HG02642 (cell line): ENCODE measurements around the gene TTC3.
"Not testable (repeated sequence)": the region's sequence is repeated elsewhere in the genome, so short reads cannot be mapped to it uniquely, and the experiment has no call there.

Experiments
- ATAC-seq: cut with Tn5 transposase; IDR thresholded peaks from one replicate; pipeline ENCODE4 v1.9.1; 2021; ENCODE audit warnings: mild to moderate bottlenecking; ENCODE audit not compliant: unreplicated experiment, poor library complexity

The TTC3 gene

GRCh38 chr21:37088186-37088735 lies 15.2 kb downstream of the TTC3 start:
- ATAC-seq: no peak

DNA sequence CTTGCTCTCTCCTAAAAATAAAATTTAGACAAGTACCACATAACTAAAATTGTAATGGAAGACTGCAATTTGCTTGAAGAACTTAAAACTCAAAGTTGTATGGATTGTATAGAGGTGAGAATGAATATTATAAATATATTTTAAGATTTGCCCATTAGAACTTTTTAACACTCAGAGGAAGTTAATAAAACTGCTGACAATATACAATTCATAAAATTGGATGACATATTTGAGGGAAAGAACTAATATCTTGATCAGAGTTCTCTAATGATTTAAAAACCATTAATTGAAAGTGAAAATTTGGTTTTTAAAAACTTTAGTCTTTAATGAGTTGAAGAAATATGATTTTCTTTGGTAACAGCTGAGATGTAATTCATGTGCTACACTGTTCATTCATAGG lies 20.9 kb downstream of the TTC3 start:
- no peak for ATAC-seq

- no peak for ATAC-seq
These were observed 22.8 kb downstream of the TTC3 start for GRCh38 chr21:37095821-37096220.

DNA sequence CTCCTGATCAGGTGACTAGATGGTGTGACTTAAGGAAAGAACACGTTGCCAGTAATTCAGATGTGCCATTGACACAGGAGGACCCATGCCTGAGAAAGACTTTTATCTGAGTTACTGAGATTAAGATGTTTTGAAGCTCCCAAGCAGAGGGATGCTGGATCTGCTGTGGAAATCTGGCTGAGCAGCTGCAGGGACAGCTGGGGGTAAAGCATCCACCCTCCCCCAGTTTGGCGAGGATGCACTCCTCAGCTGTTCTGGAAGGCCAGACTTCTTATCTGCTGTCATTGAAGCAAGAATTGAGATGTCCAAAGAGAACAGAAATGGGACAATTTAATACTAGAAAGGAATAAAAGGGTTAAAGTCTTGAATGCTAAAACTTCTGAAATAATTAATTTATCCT lies 25.7 kb downstream of the TTC3 start:
- no peak for ATAC-seq

DNA sequence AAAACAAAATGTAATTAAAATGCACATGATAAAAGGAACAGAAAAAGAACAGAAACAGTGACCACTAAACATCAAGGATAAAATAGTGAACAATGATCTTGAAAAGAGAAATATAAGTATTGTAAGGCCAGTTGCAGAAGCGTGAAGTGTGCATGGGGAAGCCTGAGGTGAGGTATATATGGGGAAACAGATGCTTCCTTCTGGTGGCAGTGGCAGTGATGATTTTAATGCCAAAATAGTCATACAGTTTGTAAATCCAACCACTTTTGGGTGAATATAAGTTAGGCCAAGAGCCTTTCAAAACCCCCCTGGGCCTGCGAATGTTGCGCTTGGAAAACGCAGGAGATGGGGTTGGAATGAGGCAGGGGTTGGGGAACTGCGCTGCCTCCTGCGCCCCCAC lies 27.3 kb downstream of the TTC3 start:
- no peak for ATAC-seq

DNA sequence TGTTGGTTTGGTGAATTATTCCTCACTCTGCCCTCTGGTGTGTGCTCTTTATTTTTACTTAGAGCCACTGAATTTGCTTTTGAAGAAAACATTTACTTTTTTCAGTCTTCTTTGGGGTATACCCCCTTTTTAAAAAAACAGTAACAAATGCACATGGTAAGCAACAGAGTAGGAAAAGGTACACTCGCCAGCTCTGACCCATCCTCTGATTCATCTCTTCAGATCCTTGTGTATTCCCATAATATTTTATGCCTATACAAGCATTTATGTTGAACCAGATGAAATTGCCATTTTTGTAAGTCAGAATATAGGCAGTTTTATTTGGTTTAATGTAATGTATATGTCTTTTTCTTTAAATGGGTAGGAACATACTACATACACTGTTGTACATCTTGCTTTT lies 28.3 kb downstream of the TTC3 start:
- ATAC-seq: no peak

DNA sequence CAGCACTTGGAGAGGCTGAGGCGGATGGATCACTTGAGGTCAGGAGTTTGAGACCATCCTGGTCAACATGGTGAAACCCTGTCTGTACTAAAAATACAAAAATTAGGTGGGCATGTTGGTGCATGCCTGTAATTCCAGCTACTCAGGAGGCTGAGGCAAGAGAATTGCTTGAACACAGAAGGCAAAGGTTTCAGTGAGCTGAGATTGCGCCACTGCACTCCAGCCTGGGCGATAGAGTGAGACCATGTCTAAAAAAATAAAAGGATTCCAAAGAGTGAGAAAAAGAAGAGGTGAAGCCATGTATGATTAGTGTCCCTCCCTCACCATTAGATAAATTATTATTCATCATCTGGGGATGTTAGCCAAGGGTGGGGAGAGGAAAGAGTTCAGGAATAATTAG lies 29.7 kb downstream of the TTC3 start:
- ATAC-seq: not testable (repeated sequence)

DNA sequence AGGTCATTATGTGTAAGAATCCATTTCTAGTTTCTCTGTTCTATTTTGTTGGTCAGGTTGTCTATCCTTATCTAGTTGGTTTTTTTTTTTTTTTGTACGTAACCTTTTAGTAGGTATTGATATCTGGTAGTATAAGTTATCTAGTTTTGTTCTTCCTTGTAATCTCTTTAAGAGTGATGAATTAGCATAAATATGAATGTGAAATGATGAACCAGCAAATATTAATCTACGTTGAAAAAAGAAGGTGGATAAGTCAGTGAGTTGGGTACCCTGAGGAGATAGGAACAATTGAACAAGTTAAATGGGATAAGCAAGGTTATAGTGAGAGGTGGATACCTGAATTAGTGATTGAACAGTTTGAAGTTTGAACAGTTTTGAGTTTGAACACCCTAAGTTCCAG lies 33.9 kb downstream of the TTC3 start:
- no peak for ATAC-seq

DNA sequence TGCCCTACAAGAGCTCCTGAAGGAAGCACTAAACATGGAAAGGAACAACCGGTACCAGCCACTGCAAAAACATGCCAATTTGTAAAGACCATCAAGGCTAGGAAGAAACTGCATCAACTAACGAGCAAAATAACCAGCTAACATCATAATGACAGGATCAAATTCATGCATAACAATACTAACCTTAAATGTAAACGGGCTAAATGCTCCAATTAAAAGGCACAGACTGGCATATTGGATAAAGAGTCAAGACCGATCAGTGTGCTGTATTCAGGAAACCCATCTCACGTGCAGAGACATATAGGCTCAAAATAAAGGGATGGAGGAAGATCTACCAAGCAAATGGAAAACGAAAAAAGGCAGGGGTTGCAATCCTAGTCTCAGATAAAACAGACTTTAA lies 38.0 kb downstream of the TTC3 start:
- ATAC-seq: not testable (repeated sequence)

DNA sequence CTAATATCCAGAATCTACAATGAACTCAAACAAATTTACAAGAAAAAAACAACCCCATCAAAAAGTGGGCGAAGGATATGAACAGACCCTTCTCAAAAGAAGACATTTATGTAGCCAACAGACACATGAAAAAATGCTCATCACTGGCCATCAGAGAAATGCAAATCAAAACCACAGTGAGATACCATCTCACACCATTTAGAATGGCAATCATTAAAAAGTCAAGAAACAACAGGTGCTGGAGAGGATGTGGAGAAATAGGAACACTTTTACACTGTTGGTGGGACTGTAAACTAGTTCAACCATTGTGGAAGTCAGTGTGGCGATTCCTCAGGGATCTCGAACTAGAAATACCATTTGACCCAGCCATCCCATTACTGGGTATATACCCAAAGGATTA lies 41.2 kb downstream of the TTC3 start:
- ATAC-seq: not testable (repeated sequence)

- not testable (repeated sequence) for ATAC-seq
These were observed 43.4 kb downstream of the TTC3 start for GRCh38 chr21:37116459-37116858.

- ATAC-seq: no peak
These were observed 44.1 kb downstream of the TTC3 start for GRCh38 chr21:37117204-37117603.

DNA sequence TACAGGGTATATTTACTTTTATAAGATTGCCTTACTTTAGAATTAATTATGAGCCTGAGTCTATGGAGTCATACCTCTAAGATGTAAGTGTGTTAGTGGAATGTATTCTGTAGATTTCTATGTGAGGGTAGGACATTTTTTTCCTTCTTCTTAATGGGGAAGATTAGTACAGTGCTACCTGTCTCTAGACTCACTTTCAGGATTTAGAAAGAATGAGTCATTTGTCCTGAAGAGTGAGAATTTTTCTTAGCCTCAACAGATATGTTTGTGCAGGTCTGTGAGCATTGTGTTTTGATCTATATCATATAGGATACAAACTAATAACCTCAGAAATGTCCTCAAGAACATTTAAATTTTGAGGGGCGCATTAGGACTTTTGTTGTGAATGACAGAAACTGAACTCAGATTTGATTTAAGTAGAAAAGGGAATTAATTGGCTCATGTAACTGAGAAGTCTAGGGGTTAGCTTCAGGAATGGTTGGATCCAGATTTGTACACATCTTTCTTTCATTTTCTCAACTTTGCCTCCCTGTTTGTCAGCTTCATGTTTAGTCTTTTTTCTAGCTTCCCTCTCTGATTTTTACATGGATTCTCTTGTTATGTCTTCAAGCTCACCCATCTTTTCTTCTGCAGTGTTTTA lies 45.3 kb downstream of the TTC3 start:
- ATAC-seq: no peak

GRCh38 chr21:37119421-37120218 lies 46.6 kb downstream of the TTC3 start:
- no peak for ATAC-seq

DNA sequence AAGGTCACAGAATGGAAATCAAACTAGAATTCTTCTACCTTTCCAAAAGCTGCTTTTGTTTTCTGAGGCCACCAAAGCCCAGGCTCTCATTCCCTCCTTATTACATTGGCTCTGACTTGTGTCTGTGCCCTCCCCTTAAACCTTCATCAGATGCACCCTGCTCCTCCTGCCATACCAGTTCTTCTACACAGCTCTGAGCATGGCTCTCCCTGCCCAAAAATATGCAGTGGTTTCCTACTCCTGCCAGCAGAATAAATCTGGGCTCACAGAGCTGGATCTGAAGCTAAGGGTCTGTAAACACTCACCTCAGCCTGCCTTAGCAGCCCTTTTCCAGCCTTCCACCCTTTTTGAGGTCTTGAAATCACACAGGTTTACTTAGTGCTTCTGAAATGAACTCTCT lies 55.0 kb downstream of the TTC3 start:
- ATAC-seq: no peak

GRCh38 chr21:37130971-37131370 lies 57.9 kb downstream of the TTC3 start:
- ATAC-seq: no peak

- no peak for ATAC-seq
These were observed 63.2 kb downstream of the TTC3 start for GRCh38 chr21:37136261-37136660.

DNA sequence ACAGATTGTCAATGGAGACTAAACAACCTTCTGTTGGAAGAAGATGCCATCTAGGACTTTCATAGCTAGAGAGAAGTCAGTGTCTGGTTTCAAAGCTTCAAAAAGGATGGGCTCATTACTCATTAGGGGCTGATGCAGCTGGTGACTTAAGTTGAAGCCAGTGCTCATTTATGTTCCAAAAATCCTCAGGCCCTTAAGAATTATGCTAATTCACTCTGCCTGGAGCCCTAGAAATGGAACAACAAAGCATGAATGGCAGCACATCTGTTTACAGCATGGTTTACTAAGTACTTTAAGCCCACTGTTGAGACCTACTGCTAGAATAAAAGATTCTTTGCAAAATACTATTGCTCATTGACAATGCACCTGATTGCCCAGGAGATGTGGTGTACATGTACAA lies 63.7 kb downstream of the TTC3 start:
- no peak for ATAC-seq

DNA sequence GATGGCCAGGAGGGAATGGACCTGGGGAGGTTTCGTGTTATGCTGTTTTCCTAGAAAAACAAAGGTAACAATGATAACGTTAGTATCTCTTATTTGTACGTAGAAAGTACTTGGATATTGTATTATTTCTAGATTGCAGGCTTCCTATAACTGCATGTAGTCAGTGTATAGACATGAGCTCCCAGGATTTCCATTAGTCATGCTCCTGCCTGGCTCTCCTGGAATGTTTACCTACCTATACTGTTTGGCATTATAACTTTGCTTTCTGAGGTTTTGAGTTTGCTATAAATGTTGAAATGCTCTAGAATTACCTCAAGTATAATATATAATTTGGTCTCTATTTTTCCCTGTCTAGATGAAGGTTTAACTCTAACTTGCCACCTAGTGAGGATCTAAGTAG lies 66.1 kb downstream of the TTC3 start:
- no peak for ATAC-seq

GRCh38 chr21:37139902-37140301 lies 66.8 kb downstream of the TTC3 start:
- no peak for ATAC-seq

GRCh38 chr21:37143392-37143791 lies 70.3 kb downstream of the TTC3 start:
- not testable (repeated sequence) for ATAC-seq

DNA sequence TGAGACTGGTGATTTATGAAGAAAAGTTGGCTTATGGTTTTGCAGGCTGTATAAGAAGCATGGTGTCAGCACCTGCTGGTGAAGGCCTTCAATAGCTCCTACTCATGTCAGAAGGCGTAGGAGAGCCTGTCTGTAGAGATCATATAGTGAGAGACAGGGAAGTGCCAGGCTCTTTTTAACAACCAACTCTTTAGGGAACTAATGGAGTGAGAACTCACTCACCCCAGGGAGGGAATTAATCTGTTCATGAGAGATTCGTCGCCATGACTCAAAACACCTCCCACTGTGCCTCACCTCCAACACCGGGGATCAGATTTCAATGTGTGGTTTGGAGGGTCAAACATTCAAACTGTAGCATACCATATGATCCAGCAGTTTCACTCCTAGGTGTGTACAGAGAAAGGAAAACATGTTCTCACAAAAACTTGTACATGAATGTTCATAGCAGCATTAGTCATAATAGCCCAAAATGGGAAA lies 72.6 kb downstream of the TTC3 start:
- ATAC-seq: no peak
